Ovary (tissue), 3 donors: Measurements from ENCODE around the gene DPEP3.

Experiments
- CTCF ChIP-seq, 3 donors: fragments of 450-650 bp in 2 of 3; fragments of 200-600 bp in 1 of 3; IDR thresholded peaks; one replicate each; pipeline versions ENCODE4 v1.5.1 to v1.8.0; 2016 to 2022; ENCODE audit warnings: antibody characterized with exemption in 3 of 3, mild to moderate bottlenecking in 1 of 3
- POLR2A ChIP-seq: fragments of 450-650 bp; IDR thresholded peaks from one replicate; pipeline ENCODE4 v1.6.1; 2017; ENCODE audit warnings: antibody characterized with exemption, mild to moderate bottlenecking, moderate library complexity
- donor health status: DM: no; HTN: no; CAD: no.

GRCh38 chr16:67996666-67997065, 16.4 kb upstream of the DPEP3 start:
- TF ChIP-seq POLR2A (no peak), CTCF (IDR thresholded peaks at IDR 0.05) (no peak)
